Stimulated activated naive B cell treated with anti-CD40 and anti-IgM and Interleukin-4, amounts not matched to agents 10 μg/mL and 1 μg/mL and 100 μg/mL, for 72 hours (primary cell): ENCODE results near the gene CC2D1B.

ENCODE experiments used
- ATAC-seq, 2 donors: fragments of 150-1000 bp; cut with Tn5 transposase; replicated peaks; 2 replicates each; pipeline ENCODE4 v1.10.0; 2021; ENCODE audit warnings: moderate library complexity in 1 of 2
- DNase-seq: peaks from one replicate; pipeline ENCODE4 v3.0.0; 2021
- H3K27ac Mint-ChIP-seq: one replicate; pipeline ENCODE4 v1.8.0; 2022; ENCODE audit warnings: mild to moderate bottlenecking, mixed read lengths
- H3K27me3 Mint-ChIP-seq, 2 donors: one replicate each; pipeline ENCODE4 v1.8.0; 2022; ENCODE audit warnings: mixed read lengths in 2 of 2
- H3K36me3 Mint-ChIP-seq, 2 donors: one replicate each; pipeline ENCODE4 v1.8.0; 2022; ENCODE audit warnings: mixed read lengths in 2 of 2, mild to moderate bottlenecking in 1 of 2
- H3K4me1 Mint-ChIP-seq, 2 donors: one replicate each; pipeline ENCODE4 v1.8.0; 2022; ENCODE audit warnings: mixed read lengths in 2 of 2, mild to moderate bottlenecking in 1 of 2
- H3K4me3 Mint-ChIP-seq, 2 donors: one replicate each; pipeline ENCODE4 v1.8.0; 2022; ENCODE audit warnings: mild to moderate bottlenecking in 2 of 2, mixed read lengths in 2 of 2, moderate library complexity in 1 of 2
- H3K9me3 Mint-ChIP-seq, 2 donors: one replicate each; pipeline ENCODE4 v1.8.0; 2022; ENCODE audit warnings: mixed read lengths in 2 of 2, mild to moderate bottlenecking in 1 of 2

The CC2D1B gene

DNA sequence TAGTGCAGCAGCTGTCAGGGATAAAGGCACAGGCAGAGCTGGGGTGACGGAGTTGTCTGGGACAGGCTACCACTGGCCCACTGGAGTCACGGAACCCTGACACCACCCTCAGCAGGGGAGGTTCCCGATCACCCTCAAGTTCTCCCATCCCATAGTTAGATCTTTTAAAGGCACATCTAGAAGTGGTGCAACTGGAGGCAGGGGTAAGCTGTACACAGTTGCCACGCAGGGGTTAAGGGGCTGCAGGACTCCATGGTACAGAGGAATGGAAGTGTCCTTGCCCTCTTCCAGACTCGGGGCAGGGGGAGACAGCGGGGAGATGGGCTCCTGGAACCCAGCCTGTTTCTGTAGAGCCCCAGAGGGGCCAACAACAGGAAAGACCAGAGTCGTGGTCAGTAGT, 13.3 kb downstream of the CC2D1B start:
- Mint-ChIP-seq H3K27ac (peak overlapping the region; percentile 44), H3K27me3 (no peaks in the 10 kb centered on the region), H3K36me3 (peaks cover 35 to 45% of the 10 kb centered on the region in 2 donors), H3K4me1 (peaks cover 0 to 4% of the 10 kb centered on the region in 2 donors), H3K4me3 (no peak overlapping the region), H3K9me3 (no peaks in the 10 kb centered on the region)
- DNase-seq (no peak), ATAC-seq (no peak)

DNA sequence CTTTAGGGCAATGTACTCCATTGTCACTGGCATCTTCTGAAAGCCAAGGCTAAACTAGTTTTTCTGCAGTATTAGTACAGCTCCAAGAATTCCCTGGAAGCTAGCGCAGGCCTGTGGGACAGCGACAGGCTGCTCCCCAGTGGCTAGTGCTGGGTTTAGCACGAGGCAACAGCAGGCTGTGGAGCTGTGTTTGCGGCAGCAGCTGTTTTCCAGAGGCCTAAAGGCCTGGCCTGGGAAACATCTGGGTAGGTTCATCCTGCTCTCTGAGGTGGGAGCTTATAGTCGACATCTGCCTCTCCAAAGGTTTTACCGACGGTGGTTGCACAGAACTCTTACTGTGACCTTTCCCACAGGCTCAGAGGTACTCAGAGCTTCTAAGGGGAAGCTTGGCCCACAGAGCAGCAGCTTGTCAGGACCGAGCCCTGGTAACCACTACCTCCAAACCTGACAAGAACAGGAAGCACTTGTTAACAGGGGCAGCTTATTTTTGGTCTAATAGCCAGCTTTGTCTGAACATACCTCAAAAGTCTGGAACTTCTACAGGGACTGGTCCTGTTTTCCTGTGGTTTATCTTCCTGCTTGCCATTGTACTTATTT, 17.2 kb downstream of the CC2D1B start:
- H3K27ac Mint-ChIP-seq = no peak overlapping the region
- no peaks in the 10 kb centered on the region for H3K27me3 Mint-ChIP-seq

DNA sequence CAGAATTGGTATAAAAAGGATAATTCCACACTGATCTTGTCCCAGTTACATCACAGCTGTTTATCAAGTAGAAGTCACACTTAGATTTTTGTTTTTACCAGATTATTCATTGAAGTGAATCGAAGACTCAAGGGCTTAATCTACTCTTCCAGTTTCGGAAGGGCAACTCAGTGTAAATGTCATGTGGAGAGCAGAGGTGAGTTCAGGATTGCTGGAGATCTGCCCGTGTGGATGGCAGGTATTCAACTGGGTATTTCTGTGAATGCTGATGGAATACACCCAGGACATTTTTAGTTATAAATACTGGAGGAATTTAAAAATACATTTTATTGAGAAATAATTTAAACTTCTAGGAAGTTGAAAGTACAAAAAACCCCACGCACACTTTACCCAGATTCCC, 19.4 kb downstream of the CC2D1B start:
- Mint-ChIP-seq H3K27me3 (no peaks in the 10 kb centered on the region), H3K4me1 (no peaks in the 10 kb centered on the region), H3K36me3 (peaks cover 0 to 7% of the 10 kb centered on the region in 2 donors), H3K9me3 (no peaks in the 10 kb centered on the region), H3K4me3 (no peak overlapping the region), H3K27ac (no peak overlapping the region)
- no peak for ATAC-seq
- DNase-seq = no peak

More for the DNA sequence above, 17.2 kb downstream of the CC2D1B start:
- Mint-ChIP-seq H3K4me1 (no peaks in the 10 kb centered on the region), H3K9me3 (no peaks in the 10 kb centered on the region), H3K36me3 (peaks cover 8 to 16% of the 10 kb centered on the region in 2 donors), H3K4me3 (no peak overlapping the region)
- DNase-seq (no peak), ATAC-seq (peak; percentile 55 to 64)

DNA sequence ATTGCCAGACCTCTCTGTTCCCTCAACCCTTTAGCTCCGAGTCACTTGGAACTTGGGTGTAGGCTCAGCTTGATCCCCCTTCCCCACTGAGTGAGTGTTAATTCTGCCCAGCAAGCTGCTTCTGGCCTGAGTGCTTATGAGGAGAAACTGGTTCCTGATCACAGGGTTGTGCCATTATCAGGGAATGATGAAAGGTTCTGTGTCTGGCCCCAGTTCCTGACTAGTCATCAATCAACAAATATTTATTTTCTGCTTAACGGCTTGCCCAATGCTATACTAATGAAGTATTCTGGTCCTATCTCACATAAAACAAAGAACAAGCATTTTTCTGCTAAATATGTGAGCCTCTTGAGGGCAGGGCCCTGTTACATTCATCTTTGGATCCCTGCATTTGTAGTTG, 20.8 kb downstream of the CC2D1B start:
- Mint-ChIP-seq H3K27me3 (no peaks in the 10 kb centered on the region), H3K9me3 (no peaks in the 10 kb centered on the region), H3K27ac (no peak overlapping the region)

DNA sequence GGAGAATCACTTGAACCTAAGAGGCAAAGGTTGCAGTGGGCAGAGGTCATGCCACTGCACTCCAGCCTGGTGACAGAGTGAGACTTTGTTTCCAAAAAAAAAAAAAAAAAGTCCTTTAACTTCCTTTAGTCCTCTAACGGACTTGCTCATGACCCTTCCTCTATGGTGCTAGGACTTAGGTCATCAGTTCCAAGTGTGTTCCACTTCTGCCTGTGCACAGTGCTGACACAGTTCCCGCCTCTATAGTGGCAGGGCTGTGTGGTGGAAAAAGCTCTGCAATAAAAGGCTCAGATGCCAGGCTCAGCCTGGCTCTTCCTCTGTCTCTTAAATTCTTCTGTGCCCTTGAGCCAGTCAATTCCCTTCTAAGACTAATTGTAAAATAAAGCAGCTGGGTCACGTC, 22.0 kb downstream of the CC2D1B start:
- no peak overlapping the region for H3K4me3 Mint-ChIP-seq
- no peaks in the 10 kb centered on the region for H3K27me3 Mint-ChIP-seq
- no peak for ATAC-seq
- no peaks in the 10 kb centered on the region for H3K4me1 Mint-ChIP-seq
- H3K9me3 Mint-ChIP-seq = no peaks in the 10 kb centered on the region
- H3K36me3 Mint-ChIP-seq = peaks cover 0 to 7% of the 10 kb centered on the region in 2 donors
- no peak overlapping the region for H3K27ac Mint-ChIP-seq
- DNase-seq = no peak

More for the DNA sequence above, 20.8 kb downstream of the CC2D1B start:
- ATAC-seq (no peak), DNase-seq (no peak)
- Mint-ChIP-seq H3K4me3 (no peak overlapping the region), H3K4me1 (no peaks in the 10 kb centered on the region), H3K36me3 (peaks cover 0 to 7% of the 10 kb centered on the region in 2 donors)

DNA sequence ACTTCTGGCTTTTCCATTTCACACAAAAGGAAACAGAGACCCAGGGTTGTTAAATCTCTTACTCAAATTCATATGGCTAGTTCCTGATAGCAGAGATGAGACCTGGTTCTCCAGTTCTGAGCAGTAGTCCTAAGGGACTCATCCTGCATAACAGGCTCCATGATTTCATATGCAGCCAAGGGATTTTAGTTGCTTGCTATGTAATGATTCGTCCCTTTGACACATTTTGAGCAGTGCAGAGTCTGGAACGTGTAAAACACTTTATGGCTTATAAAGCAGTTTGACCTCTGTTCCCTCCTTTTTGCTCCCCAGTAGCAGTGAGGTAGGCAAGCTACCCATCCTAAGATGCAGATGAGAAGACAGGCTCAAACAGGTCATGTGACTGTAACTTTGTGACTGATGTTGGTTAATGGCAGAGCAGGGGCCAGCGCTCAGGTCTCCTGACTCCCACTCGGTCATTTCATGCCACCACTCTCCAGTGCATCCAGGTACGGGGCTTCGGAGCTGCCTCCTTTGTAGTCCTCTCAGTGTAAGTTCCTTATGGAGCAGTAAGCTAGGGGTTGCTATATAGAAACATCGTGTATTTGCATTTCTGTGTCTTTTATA, 24.2 kb downstream of the CC2D1B start:
- Mint-ChIP-seq H3K4me3 (no peak overlapping the region), H3K9me3 (no peaks in the 10 kb centered on the region), H3K4me1 (no peaks in the 10 kb centered on the region), H3K27me3 (no peaks in the 10 kb centered on the region), H3K27ac (no peak overlapping the region), H3K36me3 (peaks cover 0 to 8% of the 10 kb centered on the region in 2 donors)
- ATAC-seq = no peak
- no peak for DNase-seq

DNA sequence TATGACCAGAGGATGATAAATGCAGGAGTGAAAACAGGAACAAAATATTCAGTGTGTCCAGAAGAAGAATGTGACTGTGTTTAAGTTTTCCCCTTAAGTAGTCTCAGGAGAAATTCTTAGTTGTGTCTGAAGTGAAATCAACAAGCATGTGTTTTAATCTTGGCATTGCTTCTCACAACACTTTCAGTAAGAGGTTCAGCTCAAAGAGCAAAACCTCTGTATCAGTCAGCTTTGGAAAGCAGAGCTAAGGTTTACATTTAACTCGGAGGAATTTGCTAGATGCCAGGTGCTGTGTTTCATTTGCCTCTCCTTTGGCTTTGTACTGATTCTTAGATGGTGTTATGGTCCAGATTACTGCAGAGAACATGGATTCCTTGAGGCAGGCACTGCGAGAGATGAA, 28.6 kb downstream of the CC2D1B start:
- Mint-ChIP-seq H3K36me3 (peaks cover 4 to 8% of the 10 kb centered on the region in 2 donors), H3K9me3 (no peaks in the 10 kb centered on the region), H3K4me3 (no peak overlapping the region), H3K27ac (no peak overlapping the region), H3K27me3 (no peaks in the 10 kb centered on the region), H3K4me1 (no peaks in the 10 kb centered on the region)
- DNase-seq = no peak
- ATAC-seq = no peak

DNA sequence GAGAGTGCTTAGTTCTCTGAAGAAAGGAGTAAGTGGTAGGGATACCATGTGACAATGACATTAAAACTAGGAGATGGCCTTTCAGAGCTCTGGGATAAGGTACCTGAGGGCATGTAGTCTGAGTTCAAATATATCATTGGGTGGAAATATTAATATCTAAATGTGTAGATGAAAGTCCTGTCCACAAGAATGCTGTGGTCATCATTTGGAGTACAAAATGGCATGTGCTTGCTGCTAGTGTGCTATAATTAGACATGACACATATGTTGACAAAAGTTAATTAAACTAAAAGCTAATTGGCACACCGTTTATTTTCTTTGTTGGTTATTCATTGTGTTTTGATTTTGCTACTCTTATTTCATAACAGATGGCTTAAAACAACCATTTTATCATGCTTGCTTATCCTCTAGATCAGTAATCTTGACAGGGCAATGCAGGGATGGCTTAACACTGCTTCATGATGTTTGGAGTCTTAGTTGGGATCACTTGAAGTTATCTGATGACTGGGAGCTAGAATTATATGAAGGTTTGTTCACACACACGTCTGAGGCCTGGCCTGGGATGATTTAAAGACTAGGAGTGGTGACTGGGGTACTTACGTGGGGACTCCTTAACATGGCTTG, 31.0 kb downstream of the CC2D1B start:
- no peak for DNase-seq
- H3K9me3 Mint-ChIP-seq = no peaks in the 10 kb centered on the region
- H3K27ac Mint-ChIP-seq = no peak overlapping the region
- no peak for ATAC-seq
- H3K36me3 Mint-ChIP-seq = peaks cover 4 to 10% of the 10 kb centered on the region in 2 donors
- no peaks in the 10 kb centered on the region for H3K27me3 Mint-ChIP-seq
- H3K4me1 Mint-ChIP-seq = no peaks in the 10 kb centered on the region
- H3K4me3 Mint-ChIP-seq = no peak overlapping the region

DNA sequence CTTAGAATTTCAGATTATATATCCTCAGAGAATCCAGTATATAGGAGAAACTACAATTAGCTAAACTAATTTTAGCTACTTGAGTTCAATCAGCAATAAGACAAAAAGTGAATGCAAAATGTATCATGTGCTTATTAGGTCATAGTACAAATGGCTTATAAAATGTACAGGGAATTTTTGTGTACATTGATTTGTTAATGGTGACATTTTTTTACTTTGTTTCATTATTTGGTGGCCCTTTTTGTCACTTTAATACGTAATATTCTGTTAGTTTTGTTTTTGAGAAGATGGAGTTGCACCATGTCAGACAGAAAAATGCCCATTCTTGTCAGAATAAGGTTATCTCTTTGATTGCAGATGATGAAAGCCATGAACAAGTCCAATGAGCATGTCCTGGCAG, 33.6 kb downstream of the CC2D1B start:
- Mint-ChIP-seq H3K4me1 (no peaks in the 10 kb centered on the region), H3K4me3 (no peak overlapping the region), H3K27ac (no peak overlapping the region), H3K9me3 (no peaks in the 10 kb centered on the region), H3K27me3 (no peaks in the 10 kb centered on the region), H3K36me3 (peaks cover 4 to 6% of the 10 kb centered on the region in 2 donors)
- ATAC-seq (no peak), DNase-seq (no peak)

DNA sequence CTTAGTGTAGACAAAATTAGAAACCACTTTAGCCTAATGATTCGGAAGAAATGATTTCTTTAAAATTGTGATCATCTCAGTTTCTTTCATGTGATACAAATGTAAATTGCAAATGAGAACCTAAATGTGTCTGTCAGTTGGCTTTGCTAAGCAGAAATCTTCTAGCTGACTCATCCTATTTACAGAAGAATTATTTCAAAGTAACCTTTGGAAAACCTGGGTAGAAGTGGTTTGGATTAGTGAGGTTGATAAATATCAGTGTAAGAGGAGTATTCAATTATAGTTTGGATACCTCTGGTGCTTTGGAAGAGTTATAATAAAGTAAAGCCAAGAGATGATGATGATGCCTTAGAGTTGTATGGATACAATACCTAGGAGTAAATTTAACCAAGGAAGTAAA, 37.4 kb downstream of the CC2D1B start:
- H3K4me1 Mint-ChIP-seq = no peaks in the 10 kb centered on the region
- no peaks in the 10 kb centered on the region for H3K9me3 Mint-ChIP-seq
- no peaks in the 10 kb centered on the region for H3K27me3 Mint-ChIP-seq
- no peak overlapping the region for H3K27ac Mint-ChIP-seq
- no peak for DNase-seq
- H3K4me3 Mint-ChIP-seq = no peak overlapping the region
- ATAC-seq = no peak
- H3K36me3 Mint-ChIP-seq = peaks cover 0 to 2% of the 10 kb centered on the region in 2 donors

DNA sequence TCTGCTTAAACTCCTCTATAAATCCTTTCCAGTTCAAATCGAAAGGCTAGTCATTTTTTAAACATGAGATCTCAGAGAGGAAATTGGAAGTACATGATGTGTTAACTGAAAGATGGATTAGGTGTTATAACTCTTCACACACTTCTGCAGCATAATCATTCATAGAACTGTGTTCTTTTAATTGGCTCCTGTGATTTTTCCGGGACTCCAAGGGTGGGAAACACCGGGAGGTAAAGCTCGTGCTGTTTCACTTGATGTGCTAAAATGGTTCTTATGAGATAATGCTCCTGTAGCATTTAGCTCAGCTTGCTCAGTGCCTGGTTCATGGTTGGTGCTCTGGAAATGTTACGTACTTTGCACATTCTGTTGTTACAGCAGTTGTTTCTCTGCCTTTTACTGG, 40.2 kb downstream of the CC2D1B start:
- Mint-ChIP-seq H3K27ac (no peak overlapping the region), H3K9me3 (peaks cover 0 to 4% of the 10 kb centered on the region in 2 donors), H3K27me3 (no peaks in the 10 kb centered on the region), H3K4me1 (no peaks in the 10 kb centered on the region), H3K36me3 (peaks cover 0 to 3% of the 10 kb centered on the region in 2 donors), H3K4me3 (no peak overlapping the region)
- DNase-seq (no peak), ATAC-seq (no peak)

DNA sequence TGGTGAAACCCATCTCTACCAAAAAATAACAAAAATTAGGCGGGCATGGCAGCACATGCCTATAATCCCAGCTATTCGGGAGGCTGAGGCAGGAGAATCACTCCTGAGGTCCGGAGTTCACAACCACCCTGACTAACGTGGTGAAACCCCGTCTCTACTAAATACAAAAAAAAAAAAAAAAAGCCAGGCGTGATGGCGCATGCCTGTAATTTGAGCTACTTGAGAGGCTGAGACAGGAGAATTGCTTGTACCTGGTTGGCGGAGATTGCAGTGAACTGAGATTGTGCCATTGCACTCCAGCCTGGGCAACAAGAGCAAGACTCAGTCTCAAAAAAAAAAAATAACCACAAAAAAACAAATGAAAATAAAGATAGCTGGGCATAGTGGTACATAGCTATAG, 42.3 kb downstream of the CC2D1B start:
- H3K36me3 Mint-ChIP-seq = peaks cover 0 to 3% of the 10 kb centered on the region in 2 donors
- H3K9me3 Mint-ChIP-seq = peaks cover 0 to 4% of the 10 kb centered on the region in 2 donors
- no peak for DNase-seq
- no peak for ATAC-seq
- H3K27me3 Mint-ChIP-seq = no peaks in the 10 kb centered on the region
- no peak overlapping the region for H3K27ac Mint-ChIP-seq
- H3K4me3 Mint-ChIP-seq = no peak overlapping the region
- no peaks in the 10 kb centered on the region for H3K4me1 Mint-ChIP-seq

DNA sequence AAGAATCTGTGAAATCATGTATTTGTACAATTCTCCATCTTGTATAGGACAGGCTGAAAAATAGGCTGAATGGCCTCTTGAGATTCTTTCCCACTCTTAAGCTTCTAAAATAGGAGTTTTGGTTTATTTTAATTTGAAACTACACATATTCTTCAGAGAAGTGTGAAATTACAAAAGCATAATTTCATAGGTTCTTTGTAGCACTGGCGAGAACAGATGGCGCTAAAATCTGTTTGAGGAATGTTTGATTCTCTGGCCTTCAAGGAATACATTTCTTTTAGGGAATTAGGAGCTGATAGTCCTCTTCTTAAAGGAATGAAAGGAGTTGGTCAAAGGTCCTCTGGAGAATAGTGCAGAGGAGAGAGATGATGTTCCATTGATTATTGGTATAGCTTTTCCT, 44.9 kb downstream of the CC2D1B start:
- Mint-ChIP-seq H3K4me3 (no peak overlapping the region), H3K36me3 (peaks cover 0 to 3% of the 10 kb centered on the region in 2 donors), H3K27ac (no peak overlapping the region), H3K9me3 (peaks cover 0 to 4% of the 10 kb centered on the region in 2 donors), H3K27me3 (no peaks in the 10 kb centered on the region), H3K4me1 (no peaks in the 10 kb centered on the region)
- no peak for ATAC-seq
- no peak for DNase-seq

DNA sequence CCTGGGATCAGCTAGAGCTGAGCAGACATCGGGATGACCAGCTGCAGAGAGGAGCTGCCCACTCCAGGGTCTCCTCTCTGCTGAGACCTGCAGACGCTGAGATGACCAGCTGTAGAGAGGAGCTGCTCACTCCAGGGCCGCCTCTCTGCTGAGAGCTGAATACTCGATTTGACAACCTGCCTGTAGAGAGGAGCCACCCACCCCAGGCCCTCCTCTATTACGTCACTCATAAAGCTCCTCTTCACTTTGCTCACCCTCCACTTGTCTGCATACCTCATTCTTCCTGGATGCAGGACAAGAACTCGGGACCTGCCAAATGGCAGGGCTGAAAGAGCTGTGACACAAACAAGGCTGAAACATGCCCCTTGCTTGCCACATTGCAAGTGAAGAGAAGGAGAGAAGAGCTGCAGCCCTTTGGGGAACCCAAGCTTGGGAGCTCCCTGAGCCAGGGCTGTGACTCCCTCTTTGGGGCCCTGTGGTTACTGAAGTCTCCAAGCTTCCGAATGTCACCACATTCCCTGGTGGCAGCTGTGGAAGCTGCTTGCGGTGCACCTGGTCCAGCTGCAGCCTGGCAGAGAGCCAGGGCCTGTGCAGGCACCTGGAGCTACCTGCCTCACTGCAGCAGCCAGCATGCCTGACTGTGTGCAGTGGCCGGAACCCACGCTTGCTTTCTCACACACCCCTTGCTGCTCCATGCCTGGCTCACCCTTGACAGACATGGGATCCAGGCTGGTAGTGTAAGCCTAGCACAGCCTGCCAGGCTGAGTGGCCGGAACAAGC, 59.6 kb downstream of the CC2D1B start:
- Mint-ChIP-seq H3K9me3 (no peaks in the 10 kb centered on the region), H3K4me3 (no peak overlapping the region), H3K4me1 (no peaks in the 10 kb centered on the region), H3K27me3 (peaks cover 0 to 6% of the 10 kb centered on the region in 2 donors), H3K27ac (no peak overlapping the region), H3K36me3 (peaks cover 4 to 8% of the 10 kb centered on the region in 2 donors)
- no peak for ATAC-seq
- DNase-seq = no peak
